Measurements from ENCODE around the gene SUB1. TPM values are rescaled to one million over a fixed set of nuclear protein-coding genes. Genes with fewer than 3 reads are reported as not detected.

The SUB1 gene
- total and polyA plus RNA-seq, 2 donors (not counting 3 experiments of a cell fraction or from before 2014, with no cell fraction given), result 60.1 to 252 TPM

DNA sequence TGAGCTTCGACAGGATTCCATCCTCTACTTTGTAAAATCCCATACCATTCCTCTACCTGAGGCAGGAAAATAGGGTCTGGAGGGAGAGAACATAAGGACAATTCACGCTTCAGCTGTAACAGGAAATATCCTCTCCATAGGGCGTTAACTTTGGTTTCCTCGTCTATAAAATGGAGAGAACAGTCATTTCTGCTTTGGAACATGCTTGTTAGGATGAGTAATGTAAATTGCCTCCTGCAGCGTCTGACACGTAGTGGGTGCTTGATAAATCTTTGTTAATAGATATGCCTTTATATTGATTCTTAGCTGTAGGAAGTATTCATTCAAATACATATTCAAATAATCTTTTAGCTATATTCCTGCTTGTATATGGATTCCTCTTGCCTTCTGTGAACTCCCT lies 711 bp upstream of the SUB1 start:
- H3K4me3 ChIP-seq (replicated peaks in 1 of 3; ENCODE audit: insufficient read depth in 1 of 3, low read depth in 1 of 3, low read length in 3 of 3), result peak overlapping the region in 1 of 3 experiments; percentile 94
- H3K27me3 ChIP-seq (ENCODE audit: control insufficient read depth in 2 of 2, insufficient read depth in 2 of 2, low read length in 2 of 2), result no peaks in the 10 kb centered on the region
- dilution Hi-C loops (cut with MboI; ENCODE audit: extremely low pct_ligation_motif_present, low sequenced_read_pairs), result no loop called here
- intact Hi-C loops (cut with micrococcal nuclease), result loop anchor here (1.0 to 10.0 kb wide), 5 partner anchors 13 to 487 kb away; no protein-coding TSS in a partner anchor
- H2AFZ ChIP-seq (ENCODE audit: low read depth, low read length), result peak overlapping the region; percentile 63
- POLR2A ChIA-PET, result interaction anchor here (0.5 to 1.2 kb wide), 3 partner anchors 15 to 412 kb away, joined by 3 to 5 read pairs (median 3); no protein-coding TSS in a partner anchor
- DNase-seq (ENCODE audit: low read depth, low spot score), result no peak
- peaks cover 37% of the 10 kb centered on the region for H3K79me2 ChIP-seq (ENCODE audit: control insufficient read depth, insufficient read depth, low read length)
- H3K9me3 ChIP-seq (replicated peaks; ENCODE audit: control insufficient read depth, insufficient read depth, low read length), result no peaks in the 10 kb centered on the region
- H4K20me1 ChIP-seq (replicated peaks; ENCODE audit: control insufficient read depth, extremely low read depth, insufficient read depth, low read length), result peaks cover 6% of the 10 kb centered on the region
- no peaks in the 10 kb centered on the region for H3K9me1 ChIP-seq (replicated peaks; ENCODE audit: control insufficient read depth, extremely low read depth, insufficient read depth, low read length)
- TF ChIP-seq POLR2A (IDR thresholded peaks at IDR 0.05; ENCODE audit: low read depth, low read length) (no peak), GATA2 (IDR thresholded peaks at IDR 0.05; ENCODE audit: insufficient read depth, insufficient read length, low read depth, low read length) (no peak), POLR2AphosphoS5 (IDR thresholded peaks at IDR 0.05; ENCODE audit: insufficient read depth, low read depth, low read length) (no peak), JUN (IDR thresholded peaks at IDR 0.05; ENCODE audit: borderline replicate concordance, insufficient read depth, insufficient read length, low read depth) (no peak), FOS (IDR thresholded peaks at IDR 0.05; ENCODE audit: borderline replicate concordance, insufficient read depth, low read length) (no peak), EZH2 (IDR thresholded peaks at IDR 0.05; ENCODE audit: borderline replicate concordance, low read depth, low read length, severe bottlenecking) (no peak), MYC (IDR thresholded peaks at IDR 0.05; ENCODE audit: low read depth, low read length) (no peak)
- TF ChIP-seq, protein P1, sequence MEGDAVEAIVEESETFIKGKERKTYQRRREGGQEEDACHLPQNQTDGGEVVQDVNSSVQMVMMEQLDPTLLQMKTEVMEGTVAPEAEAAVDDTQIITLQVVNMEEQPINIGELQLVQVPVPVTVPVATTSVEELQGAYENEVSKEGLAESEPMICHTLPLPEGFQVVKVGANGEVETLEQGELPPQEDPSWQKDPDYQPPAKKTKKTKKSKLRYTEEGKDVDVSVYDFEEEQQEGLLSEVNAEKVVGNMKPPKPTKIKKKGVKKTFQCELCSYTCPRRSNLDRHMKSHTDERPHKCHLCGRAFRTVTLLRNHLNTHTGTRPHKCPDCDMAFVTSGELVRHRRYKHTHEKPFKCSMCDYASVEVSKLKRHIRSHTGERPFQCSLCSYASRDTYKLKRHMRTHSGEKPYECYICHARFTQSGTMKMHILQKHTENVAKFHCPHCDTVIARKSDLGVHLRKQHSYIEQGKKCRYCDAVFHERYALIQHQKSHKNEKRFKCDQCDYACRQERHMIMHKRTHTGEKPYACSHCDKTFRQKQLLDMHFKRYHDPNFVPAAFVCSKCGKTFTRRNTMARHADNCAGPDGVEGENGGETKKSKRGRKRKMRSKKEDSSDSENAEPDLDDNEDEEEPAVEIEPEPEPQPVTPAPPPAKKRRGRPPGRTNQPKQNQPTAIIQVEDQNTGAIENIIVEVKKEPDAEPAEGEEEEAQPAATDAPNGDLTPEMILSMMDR (IDR thresholded peaks at IDR 0.05; ENCODE audit: extremely low read depth in 1 of 2, insufficient read depth in 1 of 2, low read depth in 1 of 2, low read length in 2 of 2), result no peak
- TF ChIP-seq, protein P2, sequence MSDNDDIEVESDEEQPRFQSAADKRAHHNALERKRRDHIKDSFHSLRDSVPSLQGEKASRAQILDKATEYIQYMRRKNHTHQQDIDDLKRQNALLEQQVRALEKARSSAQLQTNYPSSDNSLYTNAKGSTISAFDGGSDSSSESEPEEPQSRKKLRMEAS (IDR thresholded peaks at IDR 0.05; ENCODE audit: insufficient read depth, insufficient read length), result no peak
- FAIRE-seq, result no peak
- H3K4me2 ChIP-seq (ENCODE audit: insufficient read depth, low read length), result peak overlapping the region; percentile 86
- H3K36me3 ChIP-seq (ENCODE audit: control insufficient read depth in 2 of 2, extremely low read depth in 1 of 2, insufficient read depth in 2 of 2, low read length in 2 of 2), result peaks cover 3 to 5% of the 10 kb centered on the region in 2 experiments
- TSS peak; percentile 65 for BruUV-seq (replicated peaks)
- H3K4me1 ChIP-seq (ENCODE audit: control insufficient read depth, extremely low read depth, insufficient read depth, low read length), result peaks cover 24% of the 10 kb centered on the region
- peak overlapping the region; percentile 95 for H3K9ac ChIP-seq (replicated peaks; ENCODE audit: extremely low read depth, insufficient read depth, low read length)
- H3K27ac ChIP-seq (ENCODE audit: insufficient read depth, low read depth, low read length), result no peak overlapping the region
- CTCF ChIA-PET, result interaction anchor here (0.9 to 2.4 kb wide), 5 partner anchors 9 to 352 kb away, joined by 3 to 21 read pairs (median 3); no protein-coding TSS in a partner anchor
